Measurements from ENCODE around the gene EFL1.
"Not testable (repeated sequence)": the region's sequence is repeated elsewhere in the genome, so short reads cannot be mapped to it uniquely, and the experiment has no call there.

GRCh38 chr15:82216092-82216491, 46.4 kb downstream of the EFL1 start:
- not testable (repeated sequence) for TF ChIP-seq CTCF, POLR2A (IDR thresholded peaks at IDR 0.05)

All from body of pancreas (tissue), 4 donors.